Cerebellar cortex (tissue), 1 donor: ENCODE measurements around the gene DNAH17.

Experiments used
- DNase-seq: peaks from one replicate; pipeline ENCODE4 v3.0.0-alpha.2; 2015; ENCODE audit warnings: low spot score

The DNAH17 gene

GRCh38 chr17:78575340-78575739 is 1.9 kb downstream of the DNAH17 start:
- DNase-seq, result no peak

- no peak for DNase-seq
Observed at GRCh38 chr17:78573955-78574354, 3.2 kb downstream of the DNAH17 start.

DNA sequence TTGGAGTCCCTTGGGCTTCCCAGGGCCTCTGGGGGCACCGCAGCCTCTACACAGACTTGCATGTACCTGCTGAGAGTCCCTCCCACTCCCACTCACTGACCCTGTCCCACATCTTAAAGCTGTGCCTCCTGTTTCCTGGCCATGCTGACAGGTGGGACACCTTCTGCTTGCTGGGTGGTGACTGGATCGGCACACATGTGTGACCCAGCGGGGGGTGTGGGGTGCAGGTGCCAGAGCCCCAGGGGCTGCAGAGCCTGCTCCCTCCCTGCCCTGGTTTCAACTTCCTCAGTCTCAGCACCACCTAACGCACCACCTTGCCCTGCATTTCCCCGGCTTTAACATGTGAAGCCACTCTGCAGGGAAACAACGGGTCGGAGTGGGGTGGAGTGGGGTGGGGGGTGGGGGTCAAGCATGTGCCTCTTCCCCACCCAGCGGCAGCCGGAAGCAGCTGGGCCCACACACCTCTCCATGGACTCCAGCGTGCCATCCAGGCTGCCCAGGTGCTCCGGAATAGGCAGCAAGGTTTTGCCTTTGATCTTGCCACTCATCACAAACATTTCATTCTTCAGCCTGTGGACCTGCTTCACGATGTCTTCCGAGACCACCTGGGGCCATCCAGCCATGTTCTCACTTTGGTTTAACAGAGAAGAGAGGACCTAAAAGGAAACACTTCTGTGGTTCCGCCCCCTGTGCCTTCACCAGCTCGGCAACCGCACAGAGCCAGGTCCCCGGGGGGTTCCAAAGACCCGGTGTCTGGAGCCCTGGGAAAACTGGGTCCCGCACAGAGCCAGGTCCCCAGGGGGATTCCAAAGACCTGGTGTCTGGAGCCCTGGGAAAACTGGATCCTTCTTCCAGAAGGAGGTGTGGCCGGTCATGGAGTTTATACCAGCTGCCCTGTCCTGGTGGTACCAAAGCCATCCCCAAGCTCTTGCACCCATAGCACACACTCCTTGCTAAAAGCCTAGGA is 4.7 kb downstream of the DNAH17 start:
- DNase-seq, result peak; percentile 4

- DNase-seq, result no peak
Observed at GRCh38 chr17:78571329-78571728, 5.9 kb downstream of the DNAH17 start.

- DNase-seq, result no peak
Observed at GRCh38 chr17:78568494-78569115, 8.6 kb downstream of the DNAH17 start.

- DNase-seq, result no peak
Observed at GRCh38 chr17:78567991-78568390, 9.2 kb downstream of the DNAH17 start.

- DNase-seq, result no peak
Observed at GRCh38 chr17:78566947-78567346, 10.2 kb downstream of the DNAH17 start.

GRCh38 chr17:78563189-78564145 is 13.7 kb downstream of the DNAH17 start:
- peak; percentile 16 for DNase-seq

DNA sequence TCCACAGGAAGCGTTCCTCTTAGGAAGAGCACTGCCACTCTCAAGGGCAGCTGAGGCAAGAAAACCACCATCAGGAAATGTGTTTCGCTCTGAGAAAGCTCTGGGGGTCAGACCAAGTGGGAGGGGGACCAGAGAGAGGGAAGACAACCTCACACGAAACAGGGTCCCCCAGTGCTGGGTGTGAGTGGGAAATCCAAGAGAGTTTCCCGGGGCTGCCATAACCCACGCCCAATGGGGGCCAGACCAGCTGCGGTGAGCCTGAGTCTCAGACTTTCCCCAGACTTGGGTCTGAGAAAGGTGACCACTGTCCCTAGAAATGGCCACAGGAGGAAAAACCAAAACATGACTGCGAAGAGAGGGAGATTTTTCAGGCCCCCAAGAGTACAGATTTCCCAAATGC is 14.5 kb downstream of the DNAH17 start:
- DNase-seq, result no peak

DNA sequence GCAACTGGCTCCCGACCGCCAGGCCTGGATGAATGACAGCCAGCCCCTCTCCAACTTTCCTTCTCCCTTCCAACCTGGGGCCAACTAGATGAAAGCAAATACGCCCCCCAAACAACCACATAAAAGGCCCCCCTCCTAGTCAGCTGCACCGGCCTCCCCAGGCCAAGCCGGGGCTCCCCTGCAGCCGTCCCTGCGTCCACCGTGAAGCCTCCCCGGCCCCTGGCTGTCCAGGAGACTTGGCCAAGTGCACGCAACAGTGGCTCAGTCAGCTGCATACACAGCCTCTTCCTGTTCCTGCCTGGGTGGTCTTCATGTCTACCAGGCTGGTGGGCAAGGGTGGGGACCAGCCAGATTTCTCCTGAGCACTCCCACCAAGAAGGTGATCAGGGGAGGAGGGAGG is 16.0 kb downstream of the DNAH17 start:
- no peak for DNase-seq

DNA sequence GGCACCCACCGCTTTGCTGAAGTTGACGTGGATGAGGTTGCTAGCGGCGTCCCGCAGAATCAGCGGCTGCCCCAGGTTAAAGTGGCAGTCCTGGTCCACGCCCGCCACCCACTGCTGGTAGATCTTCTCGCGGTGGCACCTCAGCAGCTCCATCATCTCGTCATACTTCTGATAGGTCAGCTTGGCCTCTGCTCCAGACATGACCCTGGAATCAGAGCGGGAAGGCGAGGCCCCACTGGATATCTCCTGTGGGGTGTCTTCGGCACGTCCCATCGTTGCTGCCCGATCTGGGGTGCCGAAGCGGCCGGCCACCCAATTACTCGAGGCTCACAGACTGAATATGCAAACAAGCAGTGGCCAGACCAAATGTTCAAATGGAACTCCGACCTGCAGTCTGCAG is 16.5 kb downstream of the DNAH17 start:
- no peak for DNase-seq

DNA sequence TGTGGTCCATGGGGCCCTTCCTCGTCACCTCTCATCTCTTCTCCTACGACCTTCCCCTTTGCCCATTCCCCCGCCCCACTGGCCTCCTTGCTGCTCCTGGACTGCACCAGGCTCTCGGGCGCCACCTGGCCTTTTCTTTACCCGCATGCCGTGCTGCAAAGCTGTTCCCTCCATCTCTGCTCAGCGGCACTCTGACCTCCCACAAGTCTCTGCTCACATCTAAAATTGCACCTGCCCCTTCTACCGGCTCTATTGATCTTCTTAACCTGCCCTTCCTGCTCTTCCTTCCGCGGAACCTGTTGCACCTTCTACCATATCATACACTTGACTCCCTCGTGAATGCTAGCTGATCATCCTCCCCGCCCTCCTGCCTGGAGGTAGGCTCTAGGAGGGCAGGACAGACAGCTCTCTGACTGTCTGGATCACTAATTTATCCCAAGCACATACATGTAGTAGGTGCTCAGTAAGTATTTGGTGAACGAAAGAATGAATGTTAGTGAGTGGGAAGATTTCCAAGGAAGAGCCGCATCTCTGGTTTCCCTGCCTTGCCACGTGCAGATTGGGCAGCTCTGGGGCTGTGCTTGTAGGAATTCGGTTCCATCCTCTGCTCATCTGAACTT is 17.3 kb downstream of the DNAH17 start:
- no peak for DNase-seq

- DNase-seq, result no peak
Observed at GRCh38 chr17:78558989-78559388, 18.2 kb downstream of the DNAH17 start.

- DNase-seq, result no peak
Observed at GRCh38 chr17:78558181-78558850, 18.9 kb downstream of the DNAH17 start.

DNA sequence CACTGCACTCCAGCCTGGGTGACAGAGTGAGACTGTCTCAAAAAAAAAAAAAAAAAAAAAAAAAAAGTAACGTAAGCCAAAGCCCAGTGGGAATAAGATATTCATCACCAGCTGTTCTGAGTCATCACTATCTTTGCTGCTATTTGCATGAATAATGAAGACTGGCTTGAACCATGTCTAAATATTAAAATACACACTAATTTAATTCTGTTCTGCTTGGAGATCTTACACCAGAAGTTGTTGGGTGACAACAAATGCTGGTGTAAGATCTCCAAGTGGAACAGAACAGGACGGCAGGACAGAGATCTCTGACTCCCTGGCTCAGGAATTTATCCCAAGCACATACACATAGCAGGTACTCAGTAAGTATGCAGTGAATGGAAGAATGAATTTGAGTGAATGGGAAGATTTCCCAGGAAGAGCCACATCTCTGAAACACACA is 19.6 kb downstream of the DNAH17 start:
- DNase-seq, result no peak

- DNase-seq, result no peak
Observed at GRCh38 chr17:78556812-78557211, 20.4 kb downstream of the DNAH17 start.

- DNase-seq, result peak; percentile 83
Observed at GRCh38 chr17:78555746-78556401, 21.3 kb downstream of the DNAH17 start.

- DNase-seq, result no peak
Observed at GRCh38 chr17:78550464-78550863, 26.7 kb downstream of the DNAH17 start.

DNA sequence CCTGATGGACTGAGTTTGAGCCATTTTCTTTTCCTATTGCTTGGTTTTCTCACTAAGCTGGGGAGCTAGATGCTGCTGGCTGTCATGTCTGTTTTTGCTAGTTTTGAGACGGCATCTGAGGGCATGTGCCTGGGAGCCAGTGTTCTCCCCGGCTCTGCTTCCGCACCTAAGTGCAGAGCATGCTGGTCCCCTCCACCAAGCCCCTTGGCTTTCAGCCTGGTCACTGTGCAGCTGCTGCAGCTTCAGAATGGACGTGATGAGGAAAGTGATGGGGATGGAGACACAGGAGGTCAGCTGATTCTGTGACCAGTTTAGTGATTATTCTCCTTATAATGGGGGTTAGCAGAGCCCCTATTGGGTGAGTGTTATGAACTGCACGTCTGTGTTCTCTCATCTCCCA is 28.5 kb downstream of the DNAH17 start:
- no peak for DNase-seq

DNA sequence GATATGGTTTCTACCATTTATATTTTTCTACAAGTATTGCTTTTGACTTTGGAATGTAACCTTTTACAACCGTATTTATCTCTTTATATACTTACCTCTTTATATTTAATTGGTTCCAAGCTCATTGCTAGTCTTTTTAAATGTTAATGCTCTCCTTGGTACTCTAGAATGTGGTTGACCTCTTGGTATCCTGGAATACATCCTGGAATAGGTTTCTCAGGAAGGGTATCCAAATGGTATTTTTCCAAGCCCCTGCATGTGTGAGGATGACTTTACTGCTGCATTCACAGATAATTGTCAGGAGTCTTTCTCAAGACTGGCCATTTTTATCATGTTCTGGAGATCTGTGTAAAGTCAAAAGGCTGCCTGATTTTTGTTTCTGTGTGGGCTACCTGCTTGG is 30.2 kb downstream of the DNAH17 start:
- no peak for DNase-seq

- DNase-seq, result no peak
Observed at GRCh38 chr17:78546476-78546875, 30.7 kb downstream of the DNAH17 start.
